ENCODE results near the gene PTPRR. TPM values are rescaled to one million over a fixed set of nuclear protein-coding genes. Genes with fewer than 3 reads are reported as not detected.

The PTPRR gene
- total and polyA plus RNA-seq, 10 of the 15 experiments (the other 5 are each of a cell fraction or from before 2014, with no cell fraction given): 0.14 to 3.1 (median 0.42) TPM

DNA sequence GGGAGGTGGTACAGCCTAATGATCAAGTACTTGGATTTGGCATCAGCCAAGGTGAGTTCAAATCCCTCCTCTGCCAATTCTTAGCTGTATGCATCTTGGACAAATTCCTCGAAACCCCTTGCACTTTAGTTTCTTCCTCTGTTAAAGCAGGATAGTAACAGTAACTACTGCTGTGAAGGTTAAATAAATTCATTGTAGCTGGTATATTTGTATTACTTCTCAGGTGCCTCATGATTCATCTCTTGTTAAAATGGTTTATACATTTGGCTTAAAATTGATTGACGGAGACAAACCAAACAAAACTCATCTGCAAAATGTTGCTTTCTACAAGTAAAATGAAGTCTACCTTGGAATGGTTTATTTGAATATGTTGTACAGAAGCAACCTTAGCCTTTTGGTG lies 281.0 kb downstream of the PTPRR start:
- in situ Hi-C loops (cut with MboI) (no loop called here), intact Hi-C loops (cut with micrococcal nuclease; ENCODE audit: unreplicated experiment) (no loop called here)
- no peaks in the 10 kb centered on the region for H3K9me3 ChIP-seq (replicated peaks; ENCODE audit: control insufficient read depth, insufficient read depth, low read length)
- no peak overlapping the region for H3K27ac ChIP-seq (ENCODE audit: control insufficient read depth, insufficient read depth)
- RAD21 ChIA-PET (ENCODE audit: unreplicated experiment): no interaction called here
- H3K36me3 ChIP-seq (ENCODE audit: control insufficient read depth in 2 of 2, insufficient read depth in 2 of 2, low read length in 1 of 2): no peaks in the 10 kb centered on the region
- 66% methylated on average over 2 of the region's 2 CpGs for WGBS (ENCODE audit: insufficient coverage, insufficient replicate concordance, low lambda C conversion rate, missing lambda C conversion rate)
- FAIRE-seq: no peak
- H3K79me2 ChIP-seq (ENCODE audit: control insufficient read depth, insufficient read depth, low read length): no peaks in the 10 kb centered on the region
- SMC1A ChIA-PET (ENCODE audit: uncharacterized antibody, unreplicated experiment): no interaction called here
- TF ChIP-seq SUZ12 (IDR thresholded peaks at IDR 0.05; ENCODE audit: unreplicated experiment): no peak
- no peak for TF ChIP-seq SP1 (IDR thresholded peaks at IDR 0.05; ENCODE audit: low read depth, low read length)
- TF ChIP-seq, protein P1, sequence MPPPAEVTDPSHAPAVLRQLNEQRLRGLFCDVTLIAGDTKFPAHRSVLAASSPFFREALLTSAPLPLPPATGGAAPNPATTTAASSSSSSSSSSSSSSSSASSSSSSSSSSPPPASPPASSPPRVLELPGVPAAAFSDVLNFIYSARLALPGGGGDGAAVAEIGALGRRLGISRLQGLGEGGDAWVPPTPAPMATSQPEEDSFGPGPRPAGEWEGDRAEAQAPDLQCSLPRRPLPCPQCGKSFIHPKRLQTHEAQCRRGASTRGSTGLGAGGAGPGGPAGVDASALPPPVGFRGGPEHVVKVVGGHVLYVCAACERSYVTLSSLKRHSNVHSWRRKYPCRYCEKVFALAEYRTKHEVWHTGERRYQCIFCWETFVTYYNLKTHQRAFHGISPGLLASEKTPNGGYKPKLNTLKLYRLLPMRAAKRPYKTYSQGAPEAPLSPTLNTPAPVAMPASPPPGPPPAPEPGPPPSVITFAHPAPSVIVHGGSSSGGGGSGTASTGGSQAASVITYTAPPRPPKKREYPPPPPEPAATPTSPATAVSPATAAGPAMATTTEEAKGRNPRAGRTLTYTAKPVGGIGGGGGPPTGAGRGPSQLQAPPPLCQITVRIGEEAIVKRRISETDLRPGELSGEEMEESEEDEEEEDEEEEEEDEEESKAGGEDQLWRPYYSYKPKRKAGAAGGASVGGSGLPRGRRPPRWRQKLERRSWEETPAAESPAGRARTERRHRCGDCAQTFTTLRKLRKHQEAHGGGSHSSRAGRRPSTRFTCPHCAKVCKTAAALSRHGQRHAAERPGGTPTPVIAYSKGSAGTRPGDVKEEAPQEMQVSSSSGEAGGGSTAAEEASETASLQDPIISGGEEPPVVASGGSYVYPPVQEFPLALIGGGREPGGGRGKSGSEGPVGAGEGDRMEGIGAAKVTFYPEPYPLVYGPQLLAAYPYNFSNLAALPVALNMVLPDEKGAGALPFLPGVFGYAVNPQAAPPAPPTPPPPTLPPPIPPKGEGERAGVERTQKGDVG (CRISPR knock-in tag; IDR thresholded peaks at IDR 0.05): no peak
- no peak for TF ChIP-seq JUNB (IDR thresholded peaks at IDR 0.05)
- no peak for TF ChIP-seq DPF2 (IDR thresholded peaks at IDR 0.05)
- TF ChIP-seq HDAC6 (IDR thresholded peaks at IDR 0.05; ENCODE audit: unreplicated experiment): no peak
- no TSS peak for BruUV-seq (replicated peaks)
- no peaks in the 10 kb centered on the region for H4K20me1 ChIP-seq (ENCODE audit: control insufficient read depth, insufficient read depth)
- no peak overlapping the region for H3K9ac ChIP-seq (ENCODE audit: control insufficient read depth, insufficient read depth, low read length)
- CTCF ChIA-PET: interaction anchor here (1.3 kb wide), 1 partner anchor 15 kb away, joined by 3 read pairs; no protein-coding TSS in a partner anchor
- H3K4me1 ChIP-seq (ENCODE audit: control insufficient read depth, insufficient read depth, low read length): no peaks in the 10 kb centered on the region
- POLR2A ChIA-PET: no interaction called here
- DNase-seq (ENCODE audit: low read depth, low spot score): no peak
- H2AFZ ChIP-seq (ENCODE audit: control insufficient read depth, low read depth, low read length): no peak overlapping the region
- no peaks in the 10 kb centered on the region for H3K27me3 ChIP-seq (replicated peaks in 1 of 2; ENCODE audit: control insufficient read depth in 2 of 2, insufficient read depth in 2 of 2, low read length in 1 of 2)
- no peak overlapping the region for H3K4me3 ChIP-seq
- H3K4me2 ChIP-seq (ENCODE audit: control insufficient read depth, insufficient read depth): no peak overlapping the region
- ATAC-seq: no peak
